Epithelial cell of proximal tubule (primary cell): Measurements from ENCODE around the gene USP13. TPM values are rescaled to one million over a fixed set of nuclear protein-coding genes. Genes with fewer than 3 reads are reported as not detected.

Experiments
- DNase-seq: peaks from one replicate; pipeline ENCODE4 v3.0.0-alpha.2; 2011; ENCODE audit warnings: low read depth
- H3K4me3 ChIP-seq: 2 replicates; pipeline ENCODE4 v1.5.1; 2011; ENCODE audit warnings: low read depth, mild to moderate bottlenecking, low read length
- total RNA-seq: library from RNA; depleted of rRNA; stranded (reverse); fragments of >200 nt; gene quantifications from 2 replicates; pipeline ENCODE4 v1.2.3, GENCODE V29; 2015
- TF ChIP-seq, protein P1 (sequence below): conservative IDR thresholded peaks from 2 replicates; pipeline ENCODE4 v1.5.1; 2012; ENCODE audit warnings: low read depth, mild to moderate bottlenecking, low read length

USP13 gene
- total RNA-seq, 1 donor from 2014 or later: 10.3 TPM

DNA sequence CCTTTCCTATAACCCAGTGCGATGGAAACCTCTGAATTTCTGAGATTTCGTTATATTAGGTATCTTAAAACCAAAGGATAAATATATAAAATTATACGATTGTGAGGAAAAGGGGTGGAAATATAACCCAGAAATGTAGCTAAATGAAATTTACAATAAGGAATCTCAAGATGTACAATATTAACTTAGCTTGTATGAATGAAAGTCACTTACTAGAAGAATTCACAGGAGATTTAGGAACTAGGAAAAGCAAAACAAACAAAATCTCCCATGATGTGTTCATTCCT, 159.2 kb downstream of the USP13 start:
- TF ChIP-seq, protein P1, sequence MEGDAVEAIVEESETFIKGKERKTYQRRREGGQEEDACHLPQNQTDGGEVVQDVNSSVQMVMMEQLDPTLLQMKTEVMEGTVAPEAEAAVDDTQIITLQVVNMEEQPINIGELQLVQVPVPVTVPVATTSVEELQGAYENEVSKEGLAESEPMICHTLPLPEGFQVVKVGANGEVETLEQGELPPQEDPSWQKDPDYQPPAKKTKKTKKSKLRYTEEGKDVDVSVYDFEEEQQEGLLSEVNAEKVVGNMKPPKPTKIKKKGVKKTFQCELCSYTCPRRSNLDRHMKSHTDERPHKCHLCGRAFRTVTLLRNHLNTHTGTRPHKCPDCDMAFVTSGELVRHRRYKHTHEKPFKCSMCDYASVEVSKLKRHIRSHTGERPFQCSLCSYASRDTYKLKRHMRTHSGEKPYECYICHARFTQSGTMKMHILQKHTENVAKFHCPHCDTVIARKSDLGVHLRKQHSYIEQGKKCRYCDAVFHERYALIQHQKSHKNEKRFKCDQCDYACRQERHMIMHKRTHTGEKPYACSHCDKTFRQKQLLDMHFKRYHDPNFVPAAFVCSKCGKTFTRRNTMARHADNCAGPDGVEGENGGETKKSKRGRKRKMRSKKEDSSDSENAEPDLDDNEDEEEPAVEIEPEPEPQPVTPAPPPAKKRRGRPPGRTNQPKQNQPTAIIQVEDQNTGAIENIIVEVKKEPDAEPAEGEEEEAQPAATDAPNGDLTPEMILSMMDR: no peak
- DNase-seq: no peak
- no peak overlapping the region for H3K4me3 ChIP-seq

- TF ChIP-seq, protein P1: no peak
- no peak for DNase-seq
- H3K4me3 ChIP-seq: no peak overlapping the region
Observed at GRCh38 chr3:179819379-179819778, 166.5 kb downstream of the USP13 start.

DNA sequence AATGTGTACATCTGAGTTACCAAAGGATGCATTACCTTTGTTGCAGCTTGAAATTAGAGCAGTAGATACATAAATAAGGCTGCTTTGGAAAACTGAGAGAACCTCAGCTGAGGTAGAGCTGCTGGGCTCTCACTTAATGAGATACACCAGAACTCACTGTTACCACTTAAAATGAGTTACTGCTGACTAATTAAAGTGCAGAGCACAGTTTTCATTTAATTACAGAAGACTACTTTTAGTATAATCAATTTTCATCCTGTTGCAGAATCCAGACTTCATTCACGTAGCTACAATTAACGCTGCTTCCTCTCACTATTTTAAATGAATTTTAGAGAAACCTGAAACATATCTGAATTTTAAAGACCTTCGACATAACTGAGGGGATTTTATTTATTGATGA, 169.5 kb downstream of the USP13 start:
- no peak for DNase-seq
- H3K4me3 ChIP-seq: no peak overlapping the region
- TF ChIP-seq, protein P1: no peak

- no peak for DNase-seq
- TF ChIP-seq, protein P1: no peak
- H3K4me3 ChIP-seq: no peak overlapping the region
Observed at GRCh38 chr3:179825527-179826246, 172.8 kb downstream of the USP13 start.

GRCh38 chr3:179826247-179826637, 173.4 kb downstream of the USP13 start:
- TF ChIP-seq, protein P1: no peak
- no peak for DNase-seq
- H3K4me3 ChIP-seq: no peak overlapping the region

- no peak for DNase-seq
- no peak overlapping the region for H3K4me3 ChIP-seq
- TF ChIP-seq, protein P1: no peak
Observed at GRCh38 chr3:179828738-179829137, 175.9 kb downstream of the USP13 start.

DNA sequence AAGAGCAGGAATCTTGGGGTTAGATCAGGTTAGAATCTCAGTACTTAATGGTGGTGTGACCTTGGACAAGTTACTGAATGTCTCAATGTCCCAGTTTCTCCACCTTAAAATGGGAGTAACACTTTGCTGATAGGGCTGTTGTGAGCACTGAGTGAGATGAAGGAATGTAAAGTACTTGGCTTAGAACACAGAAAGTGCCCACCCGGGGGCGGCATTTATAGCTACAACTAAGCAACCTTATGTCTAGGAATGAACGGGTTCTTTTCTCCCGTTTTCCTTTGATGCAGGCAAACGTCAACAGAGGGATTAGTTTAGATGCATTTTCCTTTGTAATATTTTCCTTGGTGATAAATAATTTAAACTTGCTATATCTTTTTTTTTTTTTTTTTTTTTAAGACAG, 176.6 kb downstream of the USP13 start:
- TF ChIP-seq, protein P1: no peak
- H3K4me3 ChIP-seq: no peak overlapping the region
- DNase-seq: no peak
